K562 (cell line): ENCODE data around the gene CISD3. TPM values are rescaled to one million over a fixed set of nuclear protein-coding genes. Genes with fewer than 3 reads are reported as not detected.

Source experiments
- ARID2 ChIP-seq: fragments of 450-650 bp; IDR thresholded peaks from 2 replicates; pipeline ENCODE4 v1.6.1; 2017; ENCODE audit warnings: antibody characterized with exemption, mild to moderate bottlenecking
- CUX1 ChIP-seq: fragments of 200-800 bp; sonication (Bioruptor generic); IDR thresholded peaks from 2 replicates; pipeline ENCODE4 v1.6.1; 2016; ENCODE audit warnings: missing genetic modification characterization, missing compliant biosample characterization
- ILK ChIP-seq: fragments of 450-650 bp; IDR thresholded peaks from 2 replicates; pipeline ENCODE4 v1.6.1; 2016; ENCODE audit warnings: missing genetic modification characterization, low read depth, mild to moderate bottlenecking, missing compliant biosample characterization, moderate library complexity, borderline replicate concordance
- MCM3 ChIP-seq: fragments of 450-650 bp; IDR thresholded peaks from 2 replicates; pipeline ENCODE4 v1.6.1; 2016
- MTF1 ChIP-seq: fragments of 250-450 bp; sonication (Bioruptor Pico); IDR thresholded peaks from 2 replicates; pipeline ENCODE4 v1.9.0; 2021; ENCODE audit warnings: moderate library complexity, mild to moderate bottlenecking, inconsistent platforms, borderline replicate concordance
- POLR2AphosphoS2 ChIP-seq: IDR thresholded peaks from 2 replicates; pipeline ENCODE4 v1.6.1; 2012; ENCODE audit warnings: low read length, improper control_type of control experiment
- SMARCA5 ChIP-seq: fragments of 450-650 bp; IDR thresholded peaks from 2 replicates; pipeline ENCODE4 v1.6.1; 2016
- TCF15 ChIP-seq: fragments of 250-450 bp; sonication (Bioruptor Pico); IDR thresholded peaks from 2 replicates; pipeline ENCODE4 v1.8.0; 2022; ENCODE audit warnings: moderate library complexity, mild to moderate bottlenecking, inconsistent platforms
- THAP12 ChIP-seq: fragments of 250-450 bp; sonication (Bioruptor Pico); IDR thresholded peaks from 2 replicates; pipeline ENCODE4 v1.9.0; 2021; ENCODE audit warnings: mild to moderate bottlenecking, inconsistent platforms
- ZBTB9 ChIP-seq: fragments of 450-650 bp; formaldehyde crosslinking; IDR thresholded peaks from 2 replicates; pipeline ENCODE4 v1.4.0; 2020; ENCODE audit warnings: mild to moderate bottlenecking, moderate library complexity
- ZNF431 ChIP-seq: sonication (generic); formaldehyde crosslinking; IDR thresholded peaks from 2 replicates; pipeline ENCODE4 v1.8.0; 2022; ENCODE audit warnings: mild to moderate bottlenecking, missing genetic modification reagents
- ZNF436 ChIP-seq: fragments of 250-450, 450-650 bp; sonication (Bioruptor Pico); formaldehyde crosslinking; IDR thresholded peaks from 2 replicates; pipeline ENCODE4 v1.7.0; 2020; ENCODE audit warnings: mild to moderate bottlenecking
- ZNF740 ChIP-seq, 3 experiments: fragments of 200-800 bp in 1 of 3; sonication (Bioruptor generic) in 1 of 3; sonication (generic) in 1 of 3; formaldehyde crosslinking in 1 of 3; IDR thresholded peaks; 2 replicates each; pipeline versions ENCODE4 v1.6.1 to v1.8.0; 2016 to 2022; ENCODE audit warnings: mild to moderate bottlenecking in 2 of 3, missing compliant biosample characterization in 2 of 3, missing genetic modification characterization in 2 of 3, missing genetic modification reagents in 1 of 3
- polyA plus RNA-seq, 8 experiments: library from polyadenylated mRNA; depleted of rRNA in 4 of 8; stranded (reverse) in 5 of 8; unstranded in 3 of 8; fragments of >200 nt; fragmentation: Nextera tagmentation in 2 of 8; fragmentation: Illumina TruSeq in 1 of 8; extraction: Ambion mirVana in 2 of 8; extraction: Trizol in 1 of 8; gene quantifications; 2 replicates each; pipeline versions ENCODE4 v1.2.1 to v1.2.3, GENCODE V29; 2011 to 2014; ENCODE audit warnings: inconsistent platforms in 1 of 8, missing spikeins in 1 of 8
- total RNA-seq, 7 experiments: library from RNA; depleted of rRNA in 6 of 7; stranded (reverse); fragments of >200 nt in 6 of 7; fragmentation: Illumina TruSeq in 2 of 7; extraction: Trizol in 2 of 7; gene quantifications; 2 replicates each; pipeline versions ENCODE4 v1.2.1 to v1.2.3, GENCODE V29; 2011 to 2021; ENCODE audit warnings: low replicate concordance in 1 of 7

CISD3 gene
- total and polyA plus RNA-seq, 9 of the 15 experiments (the other 6 are each of a cell fraction or from before 2014, with no cell fraction given), result 5.0 to 60.7 (median 15.7) TPM

- TF ChIP-seq TCF15 (CRISPR knock-in tag), result no peak
- TF ChIP-seq ARID2, result no peak
- TF ChIP-seq ZNF740 (CRISPR knock-in tag; IDR thresholded peaks at IDR 0.05), result 0 out of 2 replicates have a peak, but pooled peaks have one; percentile 27
- TF ChIP-seq ZNF740 (tag; IDR thresholded peaks at IDR 0.05), result no peak
- TF ChIP-seq ZNF431 (CRISPR knock-in tag), result no peak
- no peak for TF ChIP-seq ZBTB9 (CRISPR knock-in tag)
- TF ChIP-seq ZNF436 (CRISPR knock-in tag), result no peak
- no peak for TF ChIP-seq SMARCA5
- no peak for TF ChIP-seq CUX1 (CRISPR knock-in tag)
- no peak for TF ChIP-seq MCM3
- TF ChIP-seq ILK (tag), result no peak
- TF ChIP-seq THAP12 (CRISPR knock-in tag), result peak; percentile 80
- peak; percentile 22; the same call in 1 of the 2 replicates for TF ChIP-seq POLR2AphosphoS2
- no peak for TF ChIP-seq MTF1 (CRISPR knock-in tag)
These were observed 19.3 kb downstream of the CISD3 start (continued) for GRCh38 chr17:38749223-38750043.
